Activated T-cell treated with anti-CD3 and anti-CD28 coated beads, Interleukin-2, amount 50 U/mL, for 24 hours (primary cell): Measurements from ENCODE around the gene MAGI1.
"Not testable (repeated sequence)": the region's sequence is repeated elsewhere in the genome, so short reads cannot be mapped to it uniquely, and the experiment has no call there.

Source experiments
- DNase-seq: peaks from one replicate; pipeline ENCODE4 v3.0.0-alpha.2; 2020
- H3K27ac Mint-ChIP-seq: 2 replicates; pipeline ENCODE4 v1.8.0; 2020; ENCODE audit warnings: mild to moderate bottlenecking, mixed read lengths
- H3K27me3 Mint-ChIP-seq: 2 replicates; pipeline ENCODE4 v1.8.0; 2020; ENCODE audit warnings: mixed read lengths
- H3K36me3 Mint-ChIP-seq: 2 replicates; pipeline ENCODE4 v1.8.0; 2020; ENCODE audit warnings: low read depth, mixed read lengths
- H3K4me1 Mint-ChIP-seq: 2 replicates; pipeline ENCODE4 v1.8.0; 2020; ENCODE audit warnings: low read depth, mixed read lengths
- H3K4me3 Mint-ChIP-seq: 2 replicates; pipeline ENCODE4 v1.8.0; 2020; ENCODE audit warnings: mild to moderate bottlenecking, moderate library complexity, mixed read lengths
- H3K9me3 Mint-ChIP-seq: 2 replicates; pipeline ENCODE4 v1.8.0; 2020; ENCODE audit warnings: mixed read lengths

Gene MAGI1

DNA sequence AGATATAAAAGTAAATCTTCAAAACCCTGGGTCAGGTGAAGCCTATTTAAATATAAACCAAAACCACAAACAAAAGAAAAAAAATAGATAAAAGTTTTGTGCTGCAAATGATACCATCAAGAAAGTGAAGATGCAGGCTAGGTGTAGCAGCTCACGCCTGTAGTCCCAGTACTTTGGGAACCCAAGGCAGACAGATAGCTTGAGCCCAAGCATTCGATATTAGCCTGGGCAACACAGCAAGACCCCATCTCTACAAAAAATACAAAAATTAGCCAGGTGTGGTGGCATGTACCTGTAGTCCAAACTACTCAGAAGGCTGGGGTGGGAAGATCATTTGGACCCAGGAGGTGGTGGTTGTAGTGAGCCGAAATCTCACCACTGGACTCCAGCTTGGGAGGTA lies 164.8 kb downstream of the MAGI1 start:
- Mint-ChIP-seq H3K27ac (no peak overlapping the region), H3K4me1 (no peaks in the 10 kb centered on the region), H3K27me3 (no peaks in the 10 kb centered on the region), H3K36me3 (no peaks in the 10 kb centered on the region), H3K9me3 (no peaks in the 10 kb centered on the region), H3K4me3 (no peak overlapping the region)
- no peak for DNase-seq

DNA sequence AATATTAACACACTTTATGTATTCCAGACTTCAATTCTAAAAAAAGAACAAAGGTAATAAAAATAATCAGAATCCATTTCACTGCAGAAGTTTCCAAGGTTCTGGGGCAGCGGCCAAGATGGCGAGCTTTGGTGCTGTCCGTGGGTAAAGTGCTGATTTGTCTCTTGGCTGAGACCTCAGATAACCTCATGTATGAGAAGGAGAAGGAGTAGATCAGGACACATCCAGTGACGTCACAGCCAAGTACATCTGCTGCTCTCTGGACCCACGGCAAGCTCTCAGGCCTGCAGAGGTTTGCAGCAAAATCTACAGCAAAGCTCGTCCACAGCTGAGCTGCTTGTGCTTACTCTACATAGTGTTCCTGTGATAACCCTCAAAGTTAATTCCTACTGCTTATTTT lies 165.7 kb downstream of the MAGI1 start:
- Mint-ChIP-seq H3K27me3 (no peaks in the 10 kb centered on the region), H3K4me3 (no peak overlapping the region), H3K4me1 (no peaks in the 10 kb centered on the region), H3K36me3 (no peaks in the 10 kb centered on the region), H3K27ac (no peak overlapping the region), H3K9me3 (peaks cover 3% of the 10 kb centered on the region)
- no peak for DNase-seq

DNA sequence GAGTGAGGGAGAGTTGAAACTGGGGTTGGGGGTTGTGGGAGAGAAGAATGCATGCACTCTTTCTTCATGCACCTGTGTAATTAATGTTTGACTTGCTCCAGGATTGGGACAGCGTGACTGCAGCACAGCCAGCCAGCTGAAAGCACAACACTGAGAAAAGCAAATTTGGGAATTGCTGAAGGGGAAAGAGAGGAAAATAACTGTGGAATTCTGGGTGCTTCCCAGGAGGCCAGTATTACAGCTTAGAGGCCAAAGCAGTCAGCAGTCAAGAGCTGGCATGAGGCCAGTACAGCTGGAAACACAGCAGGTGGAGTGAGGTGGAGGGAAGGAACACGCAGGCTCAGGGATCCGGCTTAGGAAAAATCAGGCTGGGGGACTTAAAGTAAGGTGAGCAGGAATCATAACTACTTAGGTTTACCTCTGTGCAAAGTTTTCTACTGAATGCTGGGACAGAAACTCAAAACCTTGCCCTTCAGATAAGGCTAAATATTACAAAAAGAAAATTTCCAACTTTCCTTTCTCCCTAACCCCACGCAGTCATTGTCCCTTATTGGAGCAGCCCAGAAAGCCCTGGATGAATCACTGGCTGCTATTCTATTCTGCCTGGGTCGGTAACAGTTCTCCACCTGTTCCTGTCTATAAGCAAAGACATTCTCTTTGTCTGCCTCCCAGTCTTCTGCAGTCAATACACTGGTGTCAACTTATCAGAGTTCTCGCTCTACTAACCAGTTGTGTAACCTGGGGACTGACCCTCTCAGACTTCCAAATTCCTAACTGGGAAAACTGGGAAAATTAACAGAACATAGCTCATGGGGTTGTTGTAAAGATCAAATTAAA lies 167.2 kb downstream of the MAGI1 start:
- no peak for DNase-seq
- Mint-ChIP-seq H3K36me3 (no peaks in the 10 kb centered on the region), H3K4me1 (no peaks in the 10 kb centered on the region), H3K27me3 (no peaks in the 10 kb centered on the region), H3K4me3 (no peak overlapping the region), H3K9me3 (peaks cover 3% of the 10 kb centered on the region), H3K27ac (no peak overlapping the region)

DNA sequence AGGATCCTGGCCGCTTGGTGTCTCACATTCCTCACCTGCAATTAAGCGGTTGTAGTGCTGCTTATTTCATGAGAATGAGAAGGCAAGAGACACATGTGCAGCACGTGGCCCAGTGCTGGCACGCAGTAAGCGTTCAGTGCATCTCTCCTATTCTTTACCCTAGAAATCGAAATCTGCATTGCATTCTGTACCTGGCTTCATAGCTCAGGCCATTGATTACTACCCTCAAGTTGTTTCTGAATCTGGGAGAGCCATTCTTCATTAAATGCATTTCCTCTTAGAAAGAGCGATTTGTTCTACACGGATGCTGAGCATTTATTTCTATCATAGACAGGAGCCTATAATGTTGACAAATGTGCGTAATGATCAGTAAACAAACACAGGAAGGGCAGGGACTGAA lies 168.9 kb downstream of the MAGI1 start:
- H3K4me3 Mint-ChIP-seq: no peak overlapping the region
- no peaks in the 10 kb centered on the region for H3K4me1 Mint-ChIP-seq
- peaks cover 3% of the 10 kb centered on the region for H3K9me3 Mint-ChIP-seq
- no peak overlapping the region for H3K27ac Mint-ChIP-seq
- no peaks in the 10 kb centered on the region for H3K27me3 Mint-ChIP-seq
- H3K36me3 Mint-ChIP-seq: no peaks in the 10 kb centered on the region
- DNase-seq: no peak

DNA sequence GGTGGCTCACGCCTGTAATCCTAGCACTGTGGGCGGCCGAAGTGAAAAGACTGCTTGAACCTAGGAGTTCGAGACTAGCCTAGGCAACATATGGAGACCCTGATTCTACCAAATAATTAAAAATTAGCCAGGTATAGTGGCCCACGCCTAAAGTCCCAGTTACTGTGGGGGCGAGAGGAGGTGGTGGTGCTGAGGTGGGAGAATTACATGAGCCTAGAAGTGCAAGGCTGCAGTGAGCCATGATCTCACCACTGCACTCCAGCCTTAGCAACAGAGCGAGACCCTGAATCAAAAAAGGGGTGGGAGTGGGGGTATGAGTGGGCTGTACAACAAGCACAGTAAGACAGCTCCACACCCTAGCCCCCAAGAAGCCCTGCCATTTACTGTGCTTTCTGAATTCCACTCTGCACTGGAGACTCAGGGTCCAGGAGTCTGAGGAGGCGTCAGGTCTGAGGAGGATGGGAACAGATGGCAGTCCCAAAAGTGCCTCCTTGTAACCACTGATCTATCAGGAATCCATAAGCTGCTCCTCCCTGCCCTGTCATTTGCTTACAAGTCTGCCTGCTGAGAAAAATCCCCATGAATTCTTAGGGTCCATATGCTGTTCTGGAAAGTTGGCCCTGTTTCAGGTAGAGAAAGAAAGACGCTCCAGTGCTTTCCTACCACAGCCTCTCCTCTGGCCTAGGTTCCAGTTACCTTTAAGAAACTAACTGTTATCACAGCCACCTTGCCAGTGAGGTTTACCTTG lies 171.1 kb downstream of the MAGI1 start:
- Mint-ChIP-seq H3K4me1 (no peaks in the 10 kb centered on the region), H3K36me3 (no peaks in the 10 kb centered on the region), H3K27ac (no peak overlapping the region), H3K9me3 (peaks cover 3% of the 10 kb centered on the region), H3K4me3 (no peak overlapping the region), H3K27me3 (no peaks in the 10 kb centered on the region)
- no peak for DNase-seq

DNA sequence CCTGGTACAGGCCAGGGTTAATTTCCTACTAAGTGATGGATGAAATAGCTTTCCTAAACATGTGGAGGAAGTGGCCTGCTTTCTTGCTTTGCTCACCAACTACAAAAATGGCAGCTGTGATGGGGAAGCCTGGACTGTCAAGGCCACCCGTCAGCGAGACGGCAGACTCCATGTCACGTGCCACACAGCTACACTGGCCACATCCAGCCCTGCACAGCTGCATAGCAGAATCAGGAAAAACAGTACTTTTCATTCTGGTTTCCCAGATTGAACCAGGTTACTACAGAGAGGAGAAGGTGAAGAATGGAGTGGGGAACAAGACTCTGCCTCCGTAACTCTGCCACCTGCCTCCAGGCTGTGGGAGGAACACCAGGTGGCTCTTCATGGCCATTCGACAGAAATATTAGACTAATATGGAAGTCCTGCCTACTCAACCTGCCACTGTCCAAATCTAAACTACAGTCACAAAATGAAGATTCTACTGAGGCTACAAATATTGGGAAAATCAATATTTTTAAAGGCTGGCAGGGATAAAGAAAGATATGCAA lies 174.3 kb downstream of the MAGI1 start:
- Mint-ChIP-seq H3K9me3 (peaks cover 5% of the 10 kb centered on the region), H3K27ac (no peak overlapping the region), H3K4me3 (no peak overlapping the region), H3K4me1 (no peaks in the 10 kb centered on the region), H3K36me3 (no peaks in the 10 kb centered on the region), H3K27me3 (no peaks in the 10 kb centered on the region)
- no peak for DNase-seq

DNA sequence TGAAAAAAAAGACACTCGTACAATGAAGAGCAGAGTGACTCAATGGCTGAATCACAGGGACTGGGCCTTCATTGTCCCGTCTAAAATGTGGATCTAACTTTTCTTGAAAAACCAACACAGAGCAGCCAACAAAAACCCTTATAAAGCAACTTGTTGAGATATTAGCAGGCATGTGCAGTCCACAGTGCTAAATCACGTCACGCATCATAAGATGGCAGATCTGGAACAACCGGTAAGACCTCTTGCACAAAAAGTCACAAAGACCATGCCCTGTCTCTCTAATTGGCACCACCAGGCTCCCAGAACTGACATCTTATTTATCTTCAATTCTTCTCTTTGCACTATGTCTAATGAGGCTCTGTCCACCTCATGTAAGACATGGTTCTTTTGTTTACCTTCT lies 177.0 kb downstream of the MAGI1 start:
- Mint-ChIP-seq H3K27ac (no peak overlapping the region), H3K4me1 (no peaks in the 10 kb centered on the region), H3K36me3 (no peaks in the 10 kb centered on the region), H3K4me3 (no peak overlapping the region), H3K27me3 (no peaks in the 10 kb centered on the region), H3K9me3 (peaks cover 2% of the 10 kb centered on the region)
- DNase-seq: no peak

DNA sequence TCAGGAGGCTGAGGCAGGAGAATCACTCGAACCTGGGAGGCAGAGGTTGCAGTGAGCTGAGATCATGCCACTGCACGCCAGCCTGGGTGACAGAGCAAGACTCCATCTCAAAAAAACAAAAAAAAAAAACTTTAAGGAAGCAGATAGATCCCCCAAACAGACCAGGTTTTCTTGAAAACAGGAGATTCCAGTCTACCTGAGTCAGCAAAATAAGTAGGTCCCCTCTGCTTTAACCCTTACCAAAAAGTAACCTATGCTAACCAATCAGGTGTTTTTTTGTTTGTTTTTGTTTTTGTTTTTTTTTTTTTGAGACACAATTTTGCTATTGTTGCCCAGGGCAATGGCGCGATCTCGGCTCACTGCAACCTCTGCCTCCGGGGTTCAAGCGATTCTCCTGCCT lies 179.1 kb downstream of the MAGI1 start:
- H3K27ac Mint-ChIP-seq, H3K36me3 Mint-ChIP-seq: not testable (repeated sequence)

DNA sequence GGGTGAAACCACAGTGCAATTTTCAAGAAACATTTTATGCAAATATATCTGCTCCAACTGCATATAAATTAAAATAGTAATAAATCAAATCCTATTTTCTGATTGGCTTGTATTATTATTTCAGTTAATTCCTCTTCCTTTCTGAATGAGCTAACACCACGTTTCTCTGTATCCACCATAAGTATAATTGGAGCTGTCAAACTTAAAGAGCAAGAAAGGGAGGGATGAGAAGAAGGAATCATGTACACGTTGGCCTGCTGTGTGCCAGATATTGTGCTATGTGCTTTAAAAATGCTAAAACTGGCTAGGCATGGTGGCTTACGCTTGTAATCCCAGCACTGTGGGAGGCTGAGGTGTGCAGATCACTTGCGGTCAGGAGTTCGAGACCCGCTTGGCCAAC lies 180.0 kb downstream of the MAGI1 start:
- Mint-ChIP-seq H3K27ac (no peak overlapping the region), H3K27me3 (no peaks in the 10 kb centered on the region), H3K36me3 (no peaks in the 10 kb centered on the region), H3K9me3 (peaks cover 2% of the 10 kb centered on the region), H3K4me1 (no peaks in the 10 kb centered on the region), H3K4me3 (no peak overlapping the region)
- DNase-seq: no peak

More for the DNA sequence above, 179.1 kb downstream of the MAGI1 start:
- H3K4me1 Mint-ChIP-seq, H3K4me3 Mint-ChIP-seq, H3K27me3 Mint-ChIP-seq, DNase-seq, H3K9me3 Mint-ChIP-seq: not testable (repeated sequence)

DNA sequence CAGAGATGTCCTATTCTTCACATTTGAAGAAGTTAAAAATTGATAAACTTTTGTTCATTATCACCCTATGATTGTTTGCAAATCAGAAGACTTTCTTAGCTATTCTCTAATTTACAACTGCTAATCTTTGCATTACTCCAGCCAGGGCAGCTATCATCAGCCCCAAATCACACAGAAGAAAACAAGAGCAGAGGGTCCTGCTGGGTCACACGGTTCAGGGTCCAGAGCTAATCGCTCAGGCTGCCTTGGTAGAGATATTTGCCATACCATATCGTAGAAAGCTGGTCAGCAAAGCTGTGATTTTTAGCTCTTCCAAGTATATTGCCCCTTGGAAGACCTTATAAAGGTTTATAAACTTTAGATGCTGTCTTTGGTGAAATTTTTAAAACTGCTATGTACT lies 181.4 kb downstream of the MAGI1 start:
- H3K27me3 Mint-ChIP-seq: no peaks in the 10 kb centered on the region
- H3K4me1 Mint-ChIP-seq: no peaks in the 10 kb centered on the region
- no peaks in the 10 kb centered on the region for H3K36me3 Mint-ChIP-seq
- no peak overlapping the region for H3K27ac Mint-ChIP-seq
- H3K4me3 Mint-ChIP-seq: no peak overlapping the region
- DNase-seq: no peak
- H3K9me3 Mint-ChIP-seq: peaks cover 2% of the 10 kb centered on the region

DNA sequence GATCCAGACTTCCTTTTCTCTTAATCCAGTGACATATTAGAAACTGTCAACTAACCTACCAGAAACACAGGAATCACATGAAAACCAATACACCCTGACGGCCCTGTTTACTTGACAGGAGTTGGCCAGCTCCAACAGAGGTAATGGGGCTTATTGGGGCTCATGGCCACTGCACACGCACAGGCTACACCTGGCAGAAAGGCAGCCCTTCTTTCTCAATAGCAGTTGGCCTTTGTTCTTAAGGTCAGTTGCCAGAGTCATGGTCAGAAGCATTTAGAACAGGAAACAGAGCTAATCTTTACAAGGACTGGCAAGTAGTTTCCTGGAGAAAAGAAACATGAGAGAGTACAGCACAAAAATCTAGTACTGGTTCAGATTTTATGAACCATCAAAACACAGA lies 181.8 kb downstream of the MAGI1 start:
- Mint-ChIP-seq H3K27me3 (no peaks in the 10 kb centered on the region), H3K9me3 (peaks cover 2% of the 10 kb centered on the region), H3K4me3 (no peak overlapping the region), H3K4me1 (no peaks in the 10 kb centered on the region), H3K36me3 (no peaks in the 10 kb centered on the region), H3K27ac (no peak overlapping the region)
- DNase-seq: no peak

DNA sequence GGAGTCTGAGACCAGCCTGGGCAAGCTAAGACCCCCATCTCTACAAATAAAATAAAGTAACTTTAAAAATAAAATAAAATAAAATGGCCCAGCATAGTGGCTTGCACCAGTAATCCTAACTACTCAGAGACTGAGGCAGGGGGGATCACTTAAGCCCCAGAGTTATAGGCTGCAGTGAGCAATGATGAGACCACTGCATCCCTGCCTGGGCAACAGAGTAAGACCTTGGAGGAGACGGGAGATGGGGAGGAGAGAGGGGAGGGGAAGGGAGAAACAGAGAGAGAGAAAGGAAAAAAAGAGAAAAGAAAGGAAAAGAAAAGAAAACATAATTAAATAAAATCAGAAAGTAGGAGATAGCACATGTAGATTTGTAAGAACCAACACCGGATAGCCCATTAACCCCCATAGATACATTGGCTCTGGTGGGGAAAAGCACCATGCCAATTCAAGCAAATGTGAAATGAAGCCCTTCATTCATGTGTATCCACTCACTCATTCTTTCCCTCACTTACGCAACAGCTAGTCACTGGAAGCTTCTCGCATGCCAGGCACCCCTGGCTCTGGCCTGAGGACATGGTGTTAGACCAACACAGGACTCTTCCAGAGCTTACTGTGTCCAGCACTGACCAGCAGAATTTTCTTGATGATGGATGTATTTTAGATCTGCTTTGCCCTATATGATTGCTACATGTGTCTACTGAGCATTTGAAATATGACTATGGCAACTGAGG lies 183.2 kb downstream of the MAGI1 start:
- Mint-ChIP-seq H3K27ac (no peak overlapping the region), H3K36me3 (no peaks in the 10 kb centered on the region), H3K27me3 (no peaks in the 10 kb centered on the region), H3K4me1 (no peaks in the 10 kb centered on the region), H3K4me3 (no peak overlapping the region), H3K9me3 (peaks cover 2% of the 10 kb centered on the region)
- no peak for DNase-seq

DNA sequence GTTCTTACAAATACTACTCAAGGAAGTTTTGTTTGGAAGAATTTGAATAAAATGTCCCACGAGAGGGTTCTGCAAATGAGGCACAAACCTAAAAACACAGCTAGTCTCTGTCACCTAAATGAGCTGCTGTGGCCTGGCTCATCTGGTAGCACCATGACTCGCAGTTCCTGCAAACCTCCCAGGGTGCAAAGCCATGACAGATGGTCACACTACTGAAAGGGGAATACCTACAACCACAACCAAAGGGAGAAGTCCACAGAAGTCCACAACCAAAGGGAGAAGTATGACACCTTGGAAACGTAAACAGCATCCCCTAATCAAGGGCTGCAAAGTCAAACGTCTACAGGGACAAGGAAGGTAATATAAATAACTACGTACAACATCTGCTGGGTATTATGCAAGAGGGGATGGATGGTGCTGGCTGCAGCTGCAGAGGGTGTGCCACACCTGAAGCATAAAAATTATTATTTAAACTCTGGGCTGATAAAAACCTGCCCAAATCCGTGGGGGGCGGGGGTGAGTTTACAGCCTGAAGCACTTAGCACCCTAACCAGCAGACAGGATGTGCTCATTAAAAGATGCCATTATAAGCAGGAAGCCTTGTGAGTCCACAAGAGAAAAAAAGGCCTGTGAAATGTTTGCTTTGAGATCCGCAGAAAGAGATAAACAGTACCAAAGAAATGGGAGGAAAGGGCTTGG lies 184.0 kb downstream of the MAGI1 start:
- Mint-ChIP-seq H3K4me1 (no peaks in the 10 kb centered on the region), H3K27ac (no peak overlapping the region), H3K9me3 (no peaks in the 10 kb centered on the region), H3K36me3 (no peaks in the 10 kb centered on the region), H3K27me3 (no peaks in the 10 kb centered on the region), H3K4me3 (no peak overlapping the region)
- no peak for DNase-seq

DNA sequence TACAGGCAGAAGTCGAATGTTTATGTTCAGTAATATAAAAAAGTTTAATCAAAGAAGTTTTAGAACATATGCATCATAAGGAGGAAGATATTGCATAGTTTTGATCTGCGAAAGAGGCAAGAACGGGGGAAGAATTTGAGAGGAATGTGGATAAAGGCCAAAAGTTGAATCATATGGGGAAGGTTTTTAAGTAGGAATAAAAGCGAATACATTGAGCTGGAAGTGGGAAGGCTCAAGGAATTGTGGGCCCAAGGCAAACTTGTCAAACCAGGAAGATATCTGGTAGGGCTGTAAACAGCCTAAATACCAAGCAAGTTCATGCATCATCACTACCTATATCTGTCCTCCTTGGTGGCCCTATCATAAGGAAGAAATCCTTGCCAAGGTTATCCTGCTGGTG lies 186.9 kb downstream of the MAGI1 start:
- Mint-ChIP-seq H3K9me3 (no peaks in the 10 kb centered on the region), H3K4me1 (no peaks in the 10 kb centered on the region), H3K27ac (no peak overlapping the region), H3K36me3 (no peaks in the 10 kb centered on the region), H3K4me3 (no peak overlapping the region), H3K27me3 (no peaks in the 10 kb centered on the region)
- DNase-seq: no peak
